DMS79 treated with DMSO at 0.1 percent for 48 hours (cell line): ENCODE measurements around the gene GPS1.

ENCODE experiments used
- DNase-seq: peaks from one replicate; lab custom pipeline; 2025; lab: John Stamatoyannopoulos, UW

Gene GPS1

DNA sequence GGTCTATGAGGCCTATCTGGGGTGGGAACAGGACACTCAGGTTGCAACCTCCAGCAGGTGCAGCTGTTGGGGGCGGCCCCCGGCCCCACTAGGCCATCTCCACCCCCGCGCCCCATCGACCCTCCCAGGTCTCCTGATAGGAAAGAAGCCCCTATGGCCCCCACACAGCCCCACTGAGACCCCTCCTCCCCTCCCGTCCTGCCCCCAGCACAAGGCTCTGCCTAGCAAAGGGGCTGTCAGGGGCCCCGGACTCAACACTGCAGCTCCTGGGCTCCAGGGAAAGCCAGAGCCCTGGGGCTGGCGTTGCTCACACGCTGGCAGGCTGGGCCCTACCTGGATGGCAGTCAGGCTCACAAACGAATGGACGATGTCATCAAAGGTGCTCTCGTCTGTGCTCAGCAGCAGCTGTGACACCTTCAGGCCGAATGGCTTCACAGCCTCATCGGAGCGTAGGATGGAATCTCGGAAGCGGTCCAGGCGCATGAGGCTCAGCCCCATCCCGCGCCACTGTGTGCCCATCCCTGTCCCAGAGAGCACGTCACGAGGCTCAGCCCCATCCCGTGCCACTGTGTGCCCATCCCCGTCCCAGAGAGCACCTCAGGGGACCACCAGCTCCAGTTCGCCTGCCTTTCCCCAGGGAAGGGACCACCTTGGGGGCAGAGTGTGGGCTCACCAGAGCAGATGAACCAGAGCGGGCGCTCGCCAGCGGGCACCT lies 39.0 kb downstream of the GPS1 start:
- no peak for DNase-seq

- DNase-seq, result no peak
Measured at GRCh38 chr17:82091264-82092066, 39.8 kb downstream of the GPS1 start.

GRCh38 chr17:82092094-82092586 lies 40.4 kb downstream of the GPS1 start:
- DNase-seq, result no peak

- DNase-seq, result no peak
Measured at GRCh38 chr17:82092628-82092994, 40.9 kb downstream of the GPS1 start.

DNA sequence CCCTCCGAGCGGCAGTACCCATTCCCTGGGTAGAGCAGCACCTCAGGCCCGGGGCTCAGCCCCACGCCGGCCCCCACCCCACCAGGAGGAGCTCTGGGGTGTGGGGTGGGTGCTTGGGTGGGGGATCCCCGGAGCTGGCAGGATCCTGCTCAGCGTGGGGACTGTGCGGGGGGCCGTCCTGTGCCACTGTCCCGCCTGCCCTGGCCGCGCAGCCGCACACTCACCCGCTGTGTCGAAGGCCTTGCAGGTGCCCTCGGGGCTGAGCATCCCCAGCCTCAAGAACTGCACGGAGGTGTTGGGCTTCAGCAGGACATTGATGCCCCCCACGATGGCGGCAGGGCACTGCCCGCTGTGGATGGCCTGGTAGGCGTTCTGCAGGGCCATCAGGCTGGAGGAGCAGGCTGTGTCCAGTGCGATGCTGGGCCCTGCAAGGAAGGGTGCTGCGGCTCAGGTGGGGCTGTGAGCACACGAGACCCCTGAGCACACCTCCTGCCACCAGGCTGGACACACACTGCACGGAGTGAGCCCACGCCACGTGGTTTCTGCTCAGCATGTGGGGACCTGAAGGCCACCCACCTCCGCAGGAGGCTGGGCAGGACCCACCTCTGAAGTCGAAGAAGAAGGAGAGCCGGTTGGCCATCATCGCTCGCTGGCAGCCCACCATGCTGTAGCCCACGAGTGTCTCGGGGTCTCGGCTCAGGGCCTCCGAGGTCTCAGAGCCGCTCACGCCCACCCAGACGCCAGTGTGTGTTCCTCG lies 41.5 kb downstream of the GPS1 start:
- DNase-seq, result no peak

DNA sequence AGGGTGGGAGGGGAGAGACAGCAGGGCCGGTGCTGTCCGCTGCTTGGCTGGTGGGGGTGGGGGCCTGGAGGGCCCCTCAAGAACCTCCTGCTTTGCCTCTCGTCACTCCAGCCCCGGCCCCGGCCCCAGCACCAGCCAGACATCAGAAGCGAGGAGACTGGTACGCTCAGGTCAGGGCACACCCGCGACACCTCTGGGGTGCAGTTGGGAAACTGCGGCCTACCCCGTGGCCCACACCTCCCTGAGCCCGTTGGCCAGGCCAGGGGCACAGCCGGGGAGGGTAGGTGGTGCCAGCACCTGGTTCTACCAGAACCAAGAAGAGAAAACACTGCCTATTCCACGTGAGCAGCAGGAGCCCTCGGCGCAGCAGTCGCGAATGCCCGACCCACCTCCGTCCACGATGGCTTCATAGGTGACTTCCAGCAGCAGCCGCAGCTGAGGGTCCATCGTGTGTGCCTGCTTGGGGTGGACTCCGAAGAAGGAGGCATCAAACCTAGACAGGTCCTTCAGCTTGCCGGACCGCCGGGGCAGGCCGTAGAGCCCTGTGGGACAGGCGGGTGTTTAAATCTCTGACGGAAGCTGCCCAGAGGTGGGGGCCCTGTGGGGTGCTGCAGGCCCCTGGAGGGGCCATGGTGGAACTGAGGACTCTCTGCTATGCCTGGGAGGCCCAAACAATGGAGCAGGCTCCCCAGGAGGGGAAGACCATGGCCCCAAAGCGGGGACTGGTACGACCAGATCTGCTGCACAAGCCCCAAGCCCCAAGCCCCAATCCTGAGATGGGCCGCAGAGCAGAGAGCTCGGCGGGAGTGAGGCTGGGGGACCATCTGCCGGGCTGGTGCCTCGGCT lies 43.5 kb downstream of the GPS1 start:
- DNase-seq, result no peak

- no peak for DNase-seq
Measured at GRCh38 chr17:82095777-82096708, 44.3 kb downstream of the GPS1 start.

DNA sequence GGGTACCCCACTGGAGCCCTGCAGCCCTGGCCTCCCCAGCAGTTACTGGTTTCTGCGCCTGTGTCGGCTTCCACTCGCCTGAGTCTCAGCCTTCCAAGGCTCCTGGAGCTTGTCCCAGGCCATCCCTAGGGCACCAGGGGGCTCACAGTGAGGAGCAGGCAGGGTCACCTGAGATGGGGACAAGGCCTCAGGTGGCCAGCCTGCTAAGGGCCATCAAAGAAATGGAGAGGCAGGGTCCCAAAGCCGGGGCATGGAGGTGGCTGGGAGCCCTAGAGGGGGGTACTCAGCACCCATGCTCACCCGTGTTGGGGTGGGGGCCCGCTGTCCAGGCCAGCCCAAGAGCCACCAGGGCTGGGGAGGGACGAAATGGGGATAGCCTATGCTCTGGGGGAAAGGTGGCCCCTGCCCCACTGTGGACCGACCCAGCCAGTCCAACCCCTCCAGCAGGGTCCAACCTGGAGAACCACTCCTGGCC lies 45.0 kb downstream of the GPS1 start:
- DNase-seq, result no peak

GRCh38 chr17:82097184-82097918 lies 45.7 kb downstream of the GPS1 start:
- no peak for DNase-seq

DNA sequence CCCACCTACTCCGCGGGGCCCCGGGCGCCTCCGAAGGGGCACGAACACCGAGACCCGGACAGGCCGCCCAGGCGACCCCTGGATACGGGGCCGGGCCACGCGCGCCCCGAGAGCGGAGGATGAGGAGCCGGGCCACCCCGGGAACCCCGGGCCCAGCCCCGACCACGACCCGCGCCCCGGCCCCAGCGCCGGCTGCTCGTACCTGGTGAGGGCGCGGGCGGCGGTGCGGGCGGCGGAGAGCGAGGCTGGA lies 46.1 kb downstream of the GPS1 start:
- DNase-seq, result no peak

DNA sequence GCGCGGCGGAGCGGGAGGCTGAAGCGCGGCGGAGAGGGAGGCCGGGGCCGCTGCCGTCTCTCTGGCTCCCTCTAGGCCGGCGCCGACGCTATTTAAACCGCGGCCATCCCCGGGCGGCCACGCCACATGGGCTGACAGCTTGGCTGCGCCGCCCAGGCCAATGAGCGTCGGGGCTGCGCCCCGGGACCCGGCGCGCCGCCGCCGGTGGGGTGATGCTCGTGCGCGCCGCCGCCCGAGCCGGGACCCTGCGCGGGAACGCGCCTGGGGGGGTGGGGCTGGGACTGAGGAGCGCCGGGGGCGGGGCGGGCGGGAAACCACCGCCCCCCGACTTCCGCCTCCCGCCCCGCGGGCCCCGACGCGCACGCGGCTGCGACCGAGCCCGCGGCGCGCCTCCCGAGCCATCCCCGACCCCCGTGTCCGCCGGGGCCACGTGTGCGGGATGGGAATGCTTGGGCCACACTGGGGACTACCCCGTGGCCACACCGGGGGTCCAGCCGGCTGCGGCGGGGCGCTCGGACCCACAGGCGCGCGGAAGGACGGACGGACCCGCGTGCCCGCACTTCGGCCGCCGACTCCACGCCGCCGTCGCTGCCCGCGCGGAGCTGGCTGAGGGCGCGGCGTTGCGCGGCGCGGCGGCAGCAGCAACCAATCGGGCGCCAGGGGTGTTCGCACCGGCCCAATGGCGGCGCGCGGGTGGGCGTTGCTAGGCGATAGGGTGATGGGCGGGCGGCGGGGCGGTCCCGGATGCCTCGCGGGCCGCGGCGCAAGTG lies 46.7 kb downstream of the GPS1 start, which contains the start of gene FASN:
TSS of gene FASN (minus strand) at position 68 of the 770 bp plus-strand sequence. CDS start 1,791 bp downstream, outside the sequence.
- DNase-seq, result peak; percentile 45

GRCh38 chr17:82098939-82099763 lies 47.5 kb downstream of the GPS1 start:
- no peak for DNase-seq

- DNase-seq, result no peak
Measured at GRCh38 chr17:82100502-82101298, 49.0 kb downstream of the GPS1 start.

GRCh38 chr17:82101301-82101715 lies 49.6 kb downstream of the GPS1 start:
- no peak for DNase-seq

- DNase-seq, result no peak
Measured at GRCh38 chr17:82101767-82102679, 50.3 kb downstream of the GPS1 start.
